Astrocyte of the spinal cord (primary cell): ENCODE results near the gene ODAD2.

ENCODE experiments used
- DNase-seq: peaks from one replicate; pipeline ENCODE4 v3.0.0; 2011; ENCODE audit warnings: low read depth, low spot score
- H3K4me3 ChIP-seq: 2 replicates; pipeline ENCODE4 v1.5.1; 2011; ENCODE audit warnings: low read depth, mild to moderate bottlenecking, low read length, moderate library complexity
- in situ Hi-C: cut with HindIII; loops from 2 replicates; pipeline ENCODE4 v1.10.0; 2017; ENCODE audit warnings: low sequenced_read_pairs
- TF ChIP-seq, protein P1 (sequence below): IDR thresholded peaks from 2 replicates; pipeline ENCODE4 v1.5.1; 2012; ENCODE audit warnings: low read depth, mild to moderate bottlenecking, low read length, inconsistent platforms

The ODAD2 gene

GRCh38 chr10:27794157-27794556 is 204.7 kb downstream of the ODAD2 start:
- no peak for DNase-seq
- H3K4me3 ChIP-seq: no peak overlapping the region
- in situ Hi-C loops: no loop called here
- TF ChIP-seq, protein P1, sequence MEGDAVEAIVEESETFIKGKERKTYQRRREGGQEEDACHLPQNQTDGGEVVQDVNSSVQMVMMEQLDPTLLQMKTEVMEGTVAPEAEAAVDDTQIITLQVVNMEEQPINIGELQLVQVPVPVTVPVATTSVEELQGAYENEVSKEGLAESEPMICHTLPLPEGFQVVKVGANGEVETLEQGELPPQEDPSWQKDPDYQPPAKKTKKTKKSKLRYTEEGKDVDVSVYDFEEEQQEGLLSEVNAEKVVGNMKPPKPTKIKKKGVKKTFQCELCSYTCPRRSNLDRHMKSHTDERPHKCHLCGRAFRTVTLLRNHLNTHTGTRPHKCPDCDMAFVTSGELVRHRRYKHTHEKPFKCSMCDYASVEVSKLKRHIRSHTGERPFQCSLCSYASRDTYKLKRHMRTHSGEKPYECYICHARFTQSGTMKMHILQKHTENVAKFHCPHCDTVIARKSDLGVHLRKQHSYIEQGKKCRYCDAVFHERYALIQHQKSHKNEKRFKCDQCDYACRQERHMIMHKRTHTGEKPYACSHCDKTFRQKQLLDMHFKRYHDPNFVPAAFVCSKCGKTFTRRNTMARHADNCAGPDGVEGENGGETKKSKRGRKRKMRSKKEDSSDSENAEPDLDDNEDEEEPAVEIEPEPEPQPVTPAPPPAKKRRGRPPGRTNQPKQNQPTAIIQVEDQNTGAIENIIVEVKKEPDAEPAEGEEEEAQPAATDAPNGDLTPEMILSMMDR: no peak

DNA sequence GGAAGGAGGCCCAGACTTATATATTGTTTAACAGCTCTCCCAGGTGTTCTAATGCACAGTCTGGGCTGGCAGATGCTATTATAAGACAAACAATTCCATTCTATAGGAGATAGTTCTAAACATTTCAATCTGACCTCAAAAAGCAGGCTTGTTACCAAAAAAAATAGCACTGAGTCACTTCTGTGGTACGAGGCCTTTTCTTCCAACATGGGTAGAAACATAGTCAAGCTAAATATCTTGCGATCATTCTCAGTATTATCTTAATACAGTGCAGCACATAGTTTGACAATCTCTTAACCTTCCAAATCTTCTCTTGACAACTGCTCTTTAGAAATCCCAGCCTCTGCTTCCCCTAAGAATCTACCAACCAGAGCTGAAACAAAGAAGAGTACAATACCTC is 206.7 kb downstream of the ODAD2 start:
- peak; percentile 65 for DNase-seq
- H3K4me3 ChIP-seq: no peak overlapping the region
- in situ Hi-C loops: no loop called here
- TF ChIP-seq, protein P1: no peak

- TF ChIP-seq, protein P1: no peak
Measured at GRCh38 chr10:27784272-27784671, 214.6 kb downstream of the ODAD2 start.

DNA sequence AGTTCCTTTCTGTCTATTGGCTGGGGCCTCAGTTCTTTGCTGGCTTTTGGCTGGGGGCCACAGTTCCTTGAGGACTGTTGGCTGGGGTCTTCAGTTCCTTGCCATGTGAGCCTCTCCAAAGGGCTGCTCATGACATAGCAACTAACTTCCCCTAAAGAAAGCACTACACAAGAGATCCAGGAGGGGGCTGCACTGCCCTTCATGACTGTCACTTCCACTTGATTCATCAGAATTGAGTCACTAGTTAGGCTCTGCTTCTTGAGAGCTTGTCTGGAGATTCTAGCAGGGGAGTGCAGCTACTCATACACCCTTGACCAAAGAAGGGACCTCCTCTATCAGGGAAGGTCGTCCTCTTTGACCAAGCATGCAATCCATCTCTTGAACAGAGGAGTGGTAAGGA is 215.2 kb downstream of the ODAD2 start:
- in situ Hi-C loops: no loop called here

More at GRCh38 chr10:27784272-27784671, 214.6 kb downstream of the ODAD2 start:
- no peak for DNase-seq
- H3K4me3 ChIP-seq: no peak overlapping the region
- in situ Hi-C loops: no loop called here

DNA sequence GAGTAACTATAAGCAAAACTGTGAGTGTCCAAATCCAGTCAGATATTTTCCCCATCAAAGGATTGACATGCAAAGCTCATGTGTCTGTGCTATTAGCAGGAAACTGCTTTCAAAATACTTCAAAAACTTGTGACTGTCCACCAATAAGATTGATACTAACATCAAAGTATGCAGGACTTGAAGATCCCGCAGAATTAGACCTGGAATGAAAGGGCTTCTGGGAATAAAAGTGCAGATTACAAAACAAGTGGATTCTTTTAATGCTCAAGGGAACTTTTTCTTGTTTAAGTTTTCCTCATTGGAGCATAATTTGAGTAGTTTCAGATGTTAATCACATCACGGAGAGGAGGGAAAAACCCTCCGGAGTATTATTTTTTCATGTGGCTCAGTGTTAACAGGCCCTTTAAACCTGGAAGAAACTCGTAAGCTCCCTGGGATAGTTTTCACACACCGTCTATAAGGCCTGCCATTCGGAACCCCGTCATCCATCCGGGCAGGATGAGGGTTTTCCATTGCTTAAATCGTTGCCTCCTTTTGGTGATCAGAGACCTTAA is 219.3 kb downstream of the ODAD2 start:
- in situ Hi-C loops: no loop called here
- no peak for DNase-seq
- TF ChIP-seq, protein P1: no peak
- H3K4me3 ChIP-seq: no peak overlapping the region

More for the DNA sequence above, 215.2 kb downstream of the ODAD2 start:
- TF ChIP-seq, protein P1: peak; percentile 72
- DNase-seq: peak; percentile 61
- no peak overlapping the region for H3K4me3 ChIP-seq

DNA sequence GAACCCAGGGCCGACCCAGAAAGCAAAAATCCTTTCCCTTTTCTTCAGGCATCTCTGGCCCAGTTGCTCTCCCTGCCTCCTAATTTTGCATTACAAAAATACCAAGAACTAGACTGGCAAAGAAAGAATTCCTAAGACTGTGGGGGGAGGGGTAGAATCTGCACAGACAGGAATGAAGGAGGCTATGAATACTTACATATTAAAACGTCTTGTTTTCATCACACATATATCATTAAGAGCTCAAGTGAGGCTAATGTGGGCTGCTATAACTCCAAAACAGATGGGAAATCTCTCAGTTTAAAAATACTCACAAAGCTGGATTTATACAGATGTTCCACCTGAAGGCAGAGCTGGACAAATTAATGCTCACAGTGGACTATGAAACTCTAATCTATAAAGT is 224.0 kb downstream of the ODAD2 start:
- TF ChIP-seq, protein P1: no peak
- DNase-seq: no peak

More for the DNA sequence above, 224.0 kb downstream of the ODAD2 start:
- no peak overlapping the region for H3K4me3 ChIP-seq
- in situ Hi-C loops: no loop called here
